ENCODE results near the gene PLEKHA8. TPM values are rescaled to one million over a fixed set of nuclear protein-coding genes. Genes with fewer than 3 reads are reported as not detected.

Gene PLEKHA8
- total and polyA plus RNA-seq, 10 of the 15 experiments (the other 5 are each of a cell fraction or from before 2014, with no cell fraction given) = 1.1 to 13.2 (median 5.7) TPM

DNA sequence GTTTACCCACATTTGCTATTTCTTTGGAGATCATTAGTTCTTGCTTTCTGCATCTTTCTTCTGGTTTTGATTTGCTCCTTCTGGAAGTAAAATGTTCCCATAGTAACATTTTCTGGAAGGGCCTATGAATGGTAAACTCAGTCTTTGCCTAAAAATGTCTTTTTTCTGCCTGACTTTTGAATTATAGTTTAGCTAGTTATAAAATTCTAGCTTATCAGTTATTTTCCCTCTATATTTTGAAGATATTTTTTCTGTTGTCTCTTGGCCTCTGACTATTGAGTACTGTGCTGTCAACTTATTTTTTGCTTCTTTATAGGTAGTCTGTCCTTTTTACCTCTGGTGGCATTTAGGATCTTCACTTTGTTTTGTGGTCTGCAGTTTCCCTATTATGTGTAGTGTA is 84.9 kb downstream of the PLEKHA8 start:
- POLR2A ChIA-PET = no interaction called here
- Histone ChIP-seq H2AFZ (ENCODE audit: control insufficient read depth, low read depth, low read length) (no peak overlapping the region), H3K27me3 (replicated peaks in 1 of 2; ENCODE audit: control insufficient read depth in 2 of 2, insufficient read depth in 2 of 2, low read length in 1 of 2) (no peaks in the 10 kb centered on the region), H3K79me2 (ENCODE audit: control insufficient read depth, insufficient read depth, low read length) (no peaks in the 10 kb centered on the region), H4K20me1 (ENCODE audit: control insufficient read depth, insufficient read depth) (no peaks in the 10 kb centered on the region), H3K36me3 (ENCODE audit: control insufficient read depth in 2 of 2, insufficient read depth in 2 of 2, low read length in 1 of 2) (no peaks in the 10 kb centered on the region), H3K4me1 (ENCODE audit: control insufficient read depth, insufficient read depth, low read length) (no peaks in the 10 kb centered on the region), H3K9ac (ENCODE audit: control insufficient read depth, insufficient read depth, low read length) (no peak overlapping the region), H3K4me2 (ENCODE audit: control insufficient read depth, insufficient read depth) (no peak overlapping the region), H3K27ac (ENCODE audit: control insufficient read depth, insufficient read depth) (no peak overlapping the region), H3K9me3 (replicated peaks; ENCODE audit: control insufficient read depth, insufficient read depth, low read length) (no peaks in the 10 kb centered on the region; the same call in 1 of the 3 replicates), H3K4me3 (no peak overlapping the region)
- ATAC-seq (no peak), FAIRE-seq (no peak), DNase-seq (ENCODE audit: low read depth, low spot score) (no peak)
- CTCF ChIA-PET = interaction anchor here (0.6 kb wide), 1 partner anchor 22 kb away, joined by 4 read pairs; no protein-coding TSS in a partner anchor
- SMC1A ChIA-PET (ENCODE audit: uncharacterized antibody, unreplicated experiment) = interaction anchor here (0.6 to 1.5 kb wide), 4 partner anchors 31 to 222 kb away, joined by 3 read pairs; no protein-coding TSS in a partner anchor
- intact Hi-C loops (cut with micrococcal nuclease; ENCODE audit: unreplicated experiment) = no loop called here
- in situ Hi-C loops (cut with MboI) = no loop called here
- BruUV-seq (replicated peaks) = no TSS peak
- TF ChIP-seq, protein P1, sequence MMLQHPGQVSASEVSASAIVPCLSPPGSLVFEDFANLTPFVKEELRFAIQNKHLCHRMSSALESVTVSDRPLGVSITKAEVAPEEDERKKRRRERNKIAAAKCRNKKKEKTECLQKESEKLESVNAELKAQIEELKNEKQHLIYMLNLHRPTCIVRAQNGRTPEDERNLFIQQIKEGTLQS (IDR thresholded peaks at IDR 0.05; ENCODE audit: borderline replicate concordance, extremely low read depth, low read depth, low read length) = no peak
- TF ChIP-seq YBX1 (IDR thresholded peaks at IDR 0.05) (no peak), CREM (IDR thresholded peaks at IDR 0.05; ENCODE audit: low read depth) (no peak), MTA2 (IDR thresholded peaks at IDR 0.05; ENCODE audit: low read depth) (no peak), CHD4 (IDR thresholded peaks at IDR 0.05) (no peak), HDGF (IDR thresholded peaks at IDR 0.05) (no peak), CBFB (IDR thresholded peaks at IDR 0.05; ENCODE audit: low read depth) (no peak), TCF3 (IDR thresholded peaks at IDR 0.05; ENCODE audit: borderline replicate concordance, insufficient read depth, low read depth, low read length) (no peak)
- TF ChIP-seq, protein P2, sequence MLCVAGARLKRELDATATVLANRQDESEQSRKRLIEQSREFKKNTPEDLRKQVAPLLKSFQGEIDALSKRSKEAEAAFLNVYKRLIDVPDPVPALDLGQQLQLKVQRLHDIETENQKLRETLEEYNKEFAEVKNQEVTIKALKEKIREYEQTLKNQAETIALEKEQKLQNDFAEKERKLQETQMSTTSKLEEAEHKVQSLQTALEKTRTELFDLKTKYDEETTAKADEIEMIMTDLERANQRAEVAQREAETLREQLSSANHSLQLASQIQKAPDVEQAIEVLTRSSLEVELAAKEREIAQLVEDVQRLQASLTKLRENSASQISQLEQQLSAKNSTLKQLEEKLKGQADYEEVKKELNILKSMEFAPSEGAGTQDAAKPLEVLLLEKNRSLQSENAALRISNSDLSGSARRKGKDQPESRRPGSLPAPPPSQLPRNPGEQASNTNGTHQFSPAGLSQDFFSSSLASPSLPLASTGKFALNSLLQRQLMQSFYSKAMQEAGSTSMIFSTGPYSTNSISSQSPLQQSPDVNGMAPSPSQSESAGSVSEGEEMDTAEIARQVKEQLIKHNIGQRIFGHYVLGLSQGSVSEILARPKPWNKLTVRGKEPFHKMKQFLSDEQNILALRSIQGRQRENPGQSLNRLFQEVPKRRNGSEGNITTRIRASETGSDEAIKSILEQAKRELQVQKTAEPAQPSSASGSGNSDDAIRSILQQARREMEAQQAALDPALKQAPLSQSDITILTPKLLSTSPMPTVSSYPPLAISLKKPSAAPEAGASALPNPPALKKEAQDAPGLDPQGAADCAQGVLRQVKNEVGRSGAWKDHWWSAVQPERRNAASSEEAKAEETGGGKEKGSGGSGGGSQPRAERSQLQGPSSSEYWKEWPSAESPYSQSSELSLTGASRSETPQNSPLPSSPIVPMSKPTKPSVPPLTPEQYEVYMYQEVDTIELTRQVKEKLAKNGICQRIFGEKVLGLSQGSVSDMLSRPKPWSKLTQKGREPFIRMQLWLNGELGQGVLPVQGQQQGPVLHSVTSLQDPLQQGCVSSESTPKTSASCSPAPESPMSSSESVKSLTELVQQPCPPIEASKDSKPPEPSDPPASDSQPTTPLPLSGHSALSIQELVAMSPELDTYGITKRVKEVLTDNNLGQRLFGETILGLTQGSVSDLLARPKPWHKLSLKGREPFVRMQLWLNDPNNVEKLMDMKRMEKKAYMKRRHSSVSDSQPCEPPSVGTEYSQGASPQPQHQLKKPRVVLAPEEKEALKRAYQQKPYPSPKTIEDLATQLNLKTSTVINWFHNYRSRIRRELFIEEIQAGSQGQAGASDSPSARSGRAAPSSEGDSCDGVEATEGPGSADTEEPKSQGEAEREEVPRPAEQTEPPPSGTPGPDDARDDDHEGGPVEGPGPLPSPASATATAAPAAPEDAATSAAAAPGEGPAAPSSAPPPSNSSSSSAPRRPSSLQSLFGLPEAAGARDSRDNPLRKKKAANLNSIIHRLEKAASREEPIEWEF (IDR thresholded peaks at IDR 0.05; ENCODE audit: insufficient replicate concordance, low read depth, low read length) = no peak
- TF ChIP-seq, protein P3, sequence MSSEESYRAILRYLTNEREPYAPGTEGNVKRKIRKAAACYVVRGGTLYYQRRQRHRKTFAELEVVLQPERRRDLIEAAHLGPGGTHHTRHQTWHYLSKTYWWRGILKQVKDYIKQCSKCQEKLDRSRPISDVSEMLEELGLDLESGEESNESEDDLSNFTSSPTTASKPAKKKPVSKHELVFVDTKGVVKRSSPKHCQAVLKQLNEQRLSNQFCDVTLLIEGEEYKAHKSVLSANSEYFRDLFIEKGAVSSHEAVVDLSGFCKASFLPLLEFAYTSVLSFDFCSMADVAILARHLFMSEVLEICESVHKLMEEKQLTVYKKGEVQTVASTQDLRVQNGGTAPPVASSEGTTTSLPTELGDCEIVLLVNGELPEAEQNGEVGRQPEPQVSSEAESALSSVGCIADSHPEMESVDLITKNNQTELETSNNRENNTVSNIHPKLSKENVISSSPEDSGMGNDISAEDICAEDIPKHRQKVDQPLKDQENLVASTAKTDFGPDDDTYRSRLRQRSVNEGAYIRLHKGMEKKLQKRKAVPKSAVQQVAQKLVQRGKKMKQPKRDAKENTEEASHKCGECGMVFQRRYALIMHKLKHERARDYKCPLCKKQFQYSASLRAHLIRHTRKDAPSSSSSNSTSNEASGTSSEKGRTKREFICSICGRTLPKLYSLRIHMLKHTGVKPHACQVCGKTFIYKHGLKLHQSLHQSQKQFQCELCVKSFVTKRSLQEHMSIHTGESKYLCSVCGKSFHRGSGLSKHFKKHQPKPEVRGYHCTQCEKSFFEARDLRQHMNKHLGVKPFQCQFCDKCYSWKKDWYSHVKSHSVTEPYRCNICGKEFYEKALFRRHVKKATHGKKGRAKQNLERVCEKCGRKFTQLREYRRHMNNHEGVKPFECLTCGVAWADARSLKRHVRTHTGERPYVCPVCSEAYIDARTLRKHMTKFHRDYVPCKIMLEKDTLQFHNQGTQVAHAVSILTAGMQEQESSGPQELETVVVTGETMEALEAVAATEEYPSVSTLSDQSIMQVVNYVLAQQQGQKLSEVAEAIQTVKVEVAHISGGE (CRISPR knock-in tag; IDR thresholded peaks at IDR 0.05) = no peak
- RAD21 ChIA-PET (ENCODE audit: unreplicated experiment) = no interaction called here
